ENCODE data around the gene HP.
A peak's percentile ranks its signal among the peaks of the same experiment; 100 is the strongest.

The HP gene

DNA sequence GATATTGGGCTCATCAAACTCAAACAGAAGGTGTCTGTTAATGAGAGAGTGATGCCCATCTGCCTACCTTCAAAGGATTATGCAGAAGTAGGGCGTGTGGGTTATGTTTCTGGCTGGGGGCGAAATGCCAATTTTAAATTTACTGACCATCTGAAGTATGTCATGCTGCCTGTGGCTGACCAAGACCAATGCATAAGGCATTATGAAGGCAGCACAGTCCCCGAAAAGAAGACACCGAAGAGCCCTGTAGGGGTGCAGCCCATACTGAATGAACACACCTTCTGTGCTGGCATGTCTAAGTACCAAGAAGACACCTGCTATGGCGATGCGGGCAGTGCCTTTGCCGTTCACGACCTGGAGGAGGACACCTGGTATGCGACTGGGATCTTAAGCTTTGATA, 6.1 kb downstream of the HP start:
- H3K4me1 ChIP-seq, result no peaks in the 10 kb centered on the region
- no peaks in the 10 kb centered on the region for H3K36me3 ChIP-seq (ENCODE audit: control insufficient read depth, insufficient read depth, low read length)
- TF ChIP-seq, protein P1, sequence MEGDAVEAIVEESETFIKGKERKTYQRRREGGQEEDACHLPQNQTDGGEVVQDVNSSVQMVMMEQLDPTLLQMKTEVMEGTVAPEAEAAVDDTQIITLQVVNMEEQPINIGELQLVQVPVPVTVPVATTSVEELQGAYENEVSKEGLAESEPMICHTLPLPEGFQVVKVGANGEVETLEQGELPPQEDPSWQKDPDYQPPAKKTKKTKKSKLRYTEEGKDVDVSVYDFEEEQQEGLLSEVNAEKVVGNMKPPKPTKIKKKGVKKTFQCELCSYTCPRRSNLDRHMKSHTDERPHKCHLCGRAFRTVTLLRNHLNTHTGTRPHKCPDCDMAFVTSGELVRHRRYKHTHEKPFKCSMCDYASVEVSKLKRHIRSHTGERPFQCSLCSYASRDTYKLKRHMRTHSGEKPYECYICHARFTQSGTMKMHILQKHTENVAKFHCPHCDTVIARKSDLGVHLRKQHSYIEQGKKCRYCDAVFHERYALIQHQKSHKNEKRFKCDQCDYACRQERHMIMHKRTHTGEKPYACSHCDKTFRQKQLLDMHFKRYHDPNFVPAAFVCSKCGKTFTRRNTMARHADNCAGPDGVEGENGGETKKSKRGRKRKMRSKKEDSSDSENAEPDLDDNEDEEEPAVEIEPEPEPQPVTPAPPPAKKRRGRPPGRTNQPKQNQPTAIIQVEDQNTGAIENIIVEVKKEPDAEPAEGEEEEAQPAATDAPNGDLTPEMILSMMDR (IDR thresholded peaks at IDR 0.05), result no peak
- no peak overlapping the region for H2AFZ ChIP-seq
- no peak overlapping the region for H3K4me3 ChIP-seq (ENCODE audit: low read depth, low read length)
- no peaks in the 10 kb centered on the region for H3K79me2 ChIP-seq
- H3K9ac ChIP-seq, result no peak overlapping the region
- no peak overlapping the region for H3K27ac ChIP-seq
- H3K4me2 ChIP-seq (ENCODE audit: low read length), result no peak overlapping the region
- no peaks in the 10 kb centered on the region for H3K9me3 ChIP-seq (ENCODE audit: control insufficient read depth, low read length)
- no peaks in the 10 kb centered on the region for H3K27me3 ChIP-seq (ENCODE audit: control insufficient read depth, insufficient read depth, low read length)

DNA sequence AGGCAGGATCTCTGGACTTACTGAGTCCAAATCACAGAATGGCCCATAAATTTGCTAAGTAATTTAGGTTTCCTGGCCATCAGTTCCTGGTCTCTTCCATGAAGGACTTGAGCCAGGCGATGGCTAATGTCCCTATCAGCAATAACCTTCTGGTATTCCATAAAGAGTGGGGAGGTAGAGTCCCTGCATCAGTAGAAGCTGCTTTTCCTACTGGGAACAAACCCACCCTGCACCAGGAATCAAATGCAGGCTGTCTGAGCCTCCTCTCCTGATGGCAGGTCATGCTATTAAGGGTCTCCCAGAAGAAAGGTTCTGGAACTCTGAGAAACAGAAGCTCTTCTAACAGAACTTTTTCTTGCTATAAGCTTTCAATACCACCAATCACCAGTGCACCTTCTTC, 7.3 kb downstream of the HP start:
- Histone ChIP-seq H2AFZ (no peak overlapping the region), H3K9me3 (ENCODE audit: control insufficient read depth, low read length) (no peaks in the 10 kb centered on the region), H3K9ac (no peak overlapping the region), H3K4me3 (ENCODE audit: low read depth, low read length) (no peak overlapping the region), H3K4me1 (no peaks in the 10 kb centered on the region), H3K27me3 (ENCODE audit: control insufficient read depth, insufficient read depth, low read length) (no peaks in the 10 kb centered on the region), H3K79me2 (no peaks in the 10 kb centered on the region), H3K36me3 (ENCODE audit: control insufficient read depth, insufficient read depth, low read length) (no peaks in the 10 kb centered on the region), H3K4me2 (ENCODE audit: low read length) (no peak overlapping the region), H3K27ac (no peak overlapping the region)
- TF ChIP-seq, protein P1 (IDR thresholded peaks at IDR 0.05), result no peak

DNA sequence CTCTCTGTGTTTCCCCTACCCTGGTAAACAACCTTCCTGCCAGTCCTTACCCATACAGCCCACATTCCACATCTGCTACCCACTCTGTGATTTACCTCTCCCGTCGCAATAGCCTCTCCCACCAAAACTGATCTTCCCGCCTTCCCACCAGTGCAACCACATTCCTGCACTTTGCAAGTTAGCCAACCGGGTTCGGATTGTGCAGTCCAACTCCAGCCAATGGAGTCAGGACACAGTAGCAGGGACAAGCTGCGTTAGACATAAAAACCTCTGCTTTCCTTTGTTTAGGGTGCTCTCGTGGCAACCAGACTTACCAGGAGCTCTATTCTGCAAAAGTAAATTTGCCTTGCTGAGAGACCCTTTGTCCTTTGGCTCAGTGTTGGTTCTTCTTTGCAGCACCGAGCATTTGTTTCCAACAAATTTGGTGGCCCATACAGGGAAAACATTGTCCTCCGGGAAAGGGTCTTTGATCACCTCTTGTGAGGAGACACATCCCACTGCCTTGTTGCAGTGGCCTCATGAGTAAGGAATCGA, 10.1 kb downstream of the HP start:
- Histone ChIP-seq H3K4me3 (ENCODE audit: low read depth, low read length) (no peak overlapping the region), H3K9me3 (ENCODE audit: control insufficient read depth, low read length) (no peaks in the 10 kb centered on the region)
- TF ChIP-seq, protein P1 (IDR thresholded peaks at IDR 0.05), result no peak

DNA sequence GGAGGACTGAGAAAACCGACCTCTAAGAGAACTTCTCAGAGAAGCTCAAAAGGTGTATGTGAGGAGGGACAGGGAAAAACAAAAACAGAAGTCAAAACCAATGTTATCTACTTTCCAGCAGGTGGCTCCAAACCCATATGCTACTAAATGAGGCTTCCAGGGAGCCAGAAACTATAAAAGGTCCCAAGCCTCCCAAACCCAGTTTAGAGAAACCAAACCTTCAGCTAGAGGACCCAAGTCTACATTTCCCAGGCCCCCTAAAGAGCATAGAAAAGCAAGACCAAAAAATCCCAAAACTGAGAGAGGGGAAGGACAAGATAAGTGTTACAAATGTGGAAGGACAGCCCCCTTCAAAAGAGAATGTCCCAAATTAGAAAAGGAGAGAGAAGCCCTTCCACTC, 12.4 kb downstream of the HP start:
- Histone ChIP-seq H3K4me2 (ENCODE audit: low read length) (no peak overlapping the region), H2AFZ (no peak overlapping the region), H3K9me3 (ENCODE audit: control insufficient read depth, low read length) (no peaks in the 10 kb centered on the region), H3K27ac (no peak overlapping the region), H3K36me3 (ENCODE audit: control insufficient read depth, insufficient read depth, low read length) (no peaks in the 10 kb centered on the region), H3K9ac (no peak overlapping the region), H3K79me2 (no peaks in the 10 kb centered on the region), H3K27me3 (ENCODE audit: control insufficient read depth, insufficient read depth, low read length) (no peaks in the 10 kb centered on the region), H3K4me3 (ENCODE audit: low read depth, low read length) (no peak overlapping the region), H3K4me1 (no peaks in the 10 kb centered on the region)
- TF ChIP-seq, protein P1 (IDR thresholded peaks at IDR 0.05), result peak; percentile 38

More for the DNA sequence above, 10.1 kb downstream of the HP start:
- H3K4me1 ChIP-seq, result no peaks in the 10 kb centered on the region
- H3K79me2 ChIP-seq, result no peaks in the 10 kb centered on the region
- H3K9ac ChIP-seq, result no peak overlapping the region
- no peak overlapping the region for H3K4me2 ChIP-seq (ENCODE audit: low read length)
- H2AFZ ChIP-seq, result no peak overlapping the region
- no peaks in the 10 kb centered on the region for H3K36me3 ChIP-seq (ENCODE audit: control insufficient read depth, insufficient read depth, low read length)
- no peak overlapping the region for H3K27ac ChIP-seq
- H3K27me3 ChIP-seq (ENCODE audit: control insufficient read depth, insufficient read depth, low read length), result no peaks in the 10 kb centered on the region

DNA sequence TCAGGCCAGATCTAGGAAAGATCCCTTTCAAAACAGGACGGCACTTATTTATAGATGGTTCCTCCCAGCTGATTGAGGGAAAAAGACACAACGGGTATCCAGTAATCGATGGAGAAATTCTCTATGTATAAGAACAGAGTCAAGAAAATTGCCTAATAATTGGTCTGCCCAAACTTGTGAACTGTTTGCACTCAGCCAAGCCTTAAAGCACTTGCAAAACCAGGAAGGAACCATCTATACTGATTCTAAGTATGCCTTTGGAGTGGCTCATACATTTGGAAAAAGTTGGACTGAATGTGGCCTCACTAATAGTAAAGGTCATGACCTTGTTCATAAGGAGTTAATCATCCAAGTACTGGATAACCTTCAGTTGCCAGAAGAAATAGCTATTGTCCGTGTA, 14.6 kb downstream of the HP start:
- TF ChIP-seq, protein P1 (IDR thresholded peaks at IDR 0.05), result no peak
- no peak overlapping the region for H3K27ac ChIP-seq
- no peak overlapping the region for H3K4me3 ChIP-seq (ENCODE audit: low read depth, low read length)

More for the DNA sequence above, 14.6 kb downstream of the HP start:
- Histone ChIP-seq H3K4me1 (no peaks in the 10 kb centered on the region), H2AFZ (no peak overlapping the region), H3K9ac (no peak overlapping the region), H3K79me2 (no peaks in the 10 kb centered on the region), H3K36me3 (ENCODE audit: control insufficient read depth, insufficient read depth, low read length) (no peaks in the 10 kb centered on the region), H3K27me3 (ENCODE audit: control insufficient read depth, insufficient read depth, low read length) (no peaks in the 10 kb centered on the region), H3K4me2 (ENCODE audit: low read length) (no peak overlapping the region), H3K9me3 (ENCODE audit: control insufficient read depth, low read length) (no peaks in the 10 kb centered on the region)

Data from parathyroid adenoma (tissue), 2 donors.